ENCODE measurements around the gene SCYGR3. TPM values are rescaled to one million over a fixed set of nuclear protein-coding genes. Genes with fewer than 3 reads are reported as not detected.
A peak's percentile ranks its signal among the peaks of the same experiment; 100 is the strongest.

SCYGR3 gene
- total and polyA plus RNA-seq, 3 experiments from 2014 or later = not detected

GRCh38 chr2:227642656-227643055, 28.0 kb upstream of the SCYGR3 start:
- Histone ChIP-seq H3K27me3 (ENCODE audit: insufficient read depth, low read length, poor library complexity, severe bottlenecking) (no peaks in the 10 kb centered on the region), H3K4me1 (ENCODE audit: insufficient read depth, low read length) (no peaks in the 10 kb centered on the region), H3K27ac (ENCODE audit: low read depth, low read length) (no peak overlapping the region), H3K4me3 (ENCODE audit: low read length) (no peak overlapping the region), H3K9me3 (ENCODE audit: low read length) (no peaks in the 10 kb centered on the region), H3K36me3 (ENCODE audit: insufficient read depth, low read length) (no peaks in the 10 kb centered on the region)
- H3K36me3 Mint-ChIP-seq = no peaks in the 10 kb centered on the region
- no peak overlapping the region for H3K4me3 Mint-ChIP-seq
- DNase-seq = no peak
- H3K9me3 Mint-ChIP-seq = no peaks in the 10 kb centered on the region
- H3K27me3 Mint-ChIP-seq = peaks cover 0 to 12% of the 10 kb centered on the region in 2 donors
- no peaks in the 10 kb centered on the region for H3K4me1 Mint-ChIP-seq
- H3K27ac Mint-ChIP-seq = no peak overlapping the region
- CTCF ChIA-PET = no interaction called here
- POLR2A ChIA-PET = no interaction called here

DNA sequence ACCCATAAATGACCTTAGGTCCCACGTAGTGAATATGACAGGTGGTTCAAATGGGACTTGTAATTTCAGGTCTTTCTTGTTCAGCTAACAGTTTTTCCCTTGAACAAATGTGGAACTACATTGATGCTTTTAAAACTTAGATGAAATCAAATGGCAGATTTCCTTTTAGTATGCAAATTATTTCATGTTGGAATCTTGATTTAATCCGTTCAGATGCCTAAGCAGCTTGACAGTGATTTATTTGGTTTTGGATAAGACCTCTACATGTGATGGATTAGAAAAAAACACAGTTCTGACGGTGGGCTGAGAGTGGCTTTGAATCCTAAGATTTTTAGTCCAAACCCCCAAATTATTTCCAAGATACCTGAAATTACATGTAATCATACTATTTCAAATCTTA, 19.6 kb upstream of the SCYGR3 start:
- no peak overlapping the region for H3K4me3 Mint-ChIP-seq
- no peaks in the 10 kb centered on the region for H3K9me3 Mint-ChIP-seq
- Histone ChIP-seq H3K4me1 (ENCODE audit: insufficient read depth, low read length) (no peaks in the 10 kb centered on the region), H3K9me3 (ENCODE audit: low read length) (no peaks in the 10 kb centered on the region), H3K36me3 (ENCODE audit: insufficient read depth, low read length) (no peaks in the 10 kb centered on the region), H3K27me3 (ENCODE audit: insufficient read depth, low read length, poor library complexity, severe bottlenecking) (no peaks in the 10 kb centered on the region), H3K4me3 (ENCODE audit: low read length) (no peak overlapping the region), H3K27ac (ENCODE audit: low read depth, low read length) (no peak overlapping the region)
- ChIA-PET POLR2A (no interaction called here), CTCF (no interaction called here)
- H3K27me3 Mint-ChIP-seq = peaks cover 5 to 33% of the 10 kb centered on the region in 2 donors
- no peak for DNase-seq
- no peaks in the 10 kb centered on the region for H3K4me1 Mint-ChIP-seq
- H3K36me3 Mint-ChIP-seq = no peaks in the 10 kb centered on the region
- H3K27ac Mint-ChIP-seq = no peak overlapping the region

GRCh38 chr2:227632827-227633226, 18.2 kb upstream of the SCYGR3 start:
- CTCF ChIA-PET = no interaction called here
- H3K9me3 Mint-ChIP-seq = no peaks in the 10 kb centered on the region

DNA sequence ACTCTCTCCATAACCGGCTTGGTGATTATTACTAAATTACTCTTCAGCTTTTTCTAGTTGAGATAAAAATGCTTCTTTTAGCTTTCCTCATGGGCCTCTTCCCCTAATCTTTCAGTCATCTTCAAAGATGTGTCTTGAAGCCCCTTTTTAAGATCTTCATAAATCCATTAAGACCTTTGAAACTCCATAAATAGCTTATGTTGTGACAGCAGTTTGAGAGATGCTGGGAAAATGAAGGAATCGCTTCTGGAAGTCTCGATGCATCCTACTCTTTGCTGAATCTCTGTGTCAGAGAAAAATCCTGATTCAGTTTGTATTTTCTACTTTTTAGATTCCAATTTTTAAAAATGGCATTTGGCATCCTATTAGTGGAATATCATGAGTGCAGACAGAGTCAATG, 15.7 kb upstream of the SCYGR3 start:
- Mint-ChIP-seq H3K27ac (no peak overlapping the region), H3K27me3 (peaks cover 3 to 41% of the 10 kb centered on the region in 2 donors), H3K9me3 (no peaks in the 10 kb centered on the region), H3K4me1 (no peaks in the 10 kb centered on the region), H3K36me3 (no peaks in the 10 kb centered on the region), H3K4me3 (no peak overlapping the region)
- H3K4me1 ChIP-seq (ENCODE audit: insufficient read depth, low read length) = no peaks in the 10 kb centered on the region
- H3K4me3 ChIP-seq (ENCODE audit: low read length) = no peak overlapping the region
- H3K27ac ChIP-seq (ENCODE audit: low read depth, low read length) = no peak overlapping the region
- no peaks in the 10 kb centered on the region for H3K9me3 ChIP-seq (ENCODE audit: low read length)
- CTCF ChIA-PET = no interaction called here
- no peaks in the 10 kb centered on the region for H3K27me3 ChIP-seq (ENCODE audit: insufficient read depth, low read length, poor library complexity, severe bottlenecking)
- H3K36me3 ChIP-seq (ENCODE audit: insufficient read depth, low read length) = no peaks in the 10 kb centered on the region
- DNase-seq = no peak
- POLR2A ChIA-PET = no interaction called here

More at GRCh38 chr2:227632827-227633226, 18.2 kb upstream of the SCYGR3 start:
- no peak for DNase-seq
- Histone ChIP-seq H3K4me1 (ENCODE audit: insufficient read depth, low read length) (no peaks in the 10 kb centered on the region), H3K4me3 (ENCODE audit: low read length) (no peak overlapping the region), H3K36me3 (ENCODE audit: insufficient read depth, low read length) (no peaks in the 10 kb centered on the region), H3K27ac (ENCODE audit: low read depth, low read length) (no peak overlapping the region), H3K9me3 (ENCODE audit: low read length) (no peaks in the 10 kb centered on the region), H3K27me3 (ENCODE audit: insufficient read depth, low read length, poor library complexity, severe bottlenecking) (no peaks in the 10 kb centered on the region)
- POLR2A ChIA-PET = no interaction called here
- no peak overlapping the region for H3K27ac Mint-ChIP-seq
- H3K36me3 Mint-ChIP-seq = no peaks in the 10 kb centered on the region
- H3K27me3 Mint-ChIP-seq = peaks cover 5 to 41% of the 10 kb centered on the region in 2 donors
- no peaks in the 10 kb centered on the region for H3K4me1 Mint-ChIP-seq
- no peak overlapping the region for H3K4me3 Mint-ChIP-seq

DNA sequence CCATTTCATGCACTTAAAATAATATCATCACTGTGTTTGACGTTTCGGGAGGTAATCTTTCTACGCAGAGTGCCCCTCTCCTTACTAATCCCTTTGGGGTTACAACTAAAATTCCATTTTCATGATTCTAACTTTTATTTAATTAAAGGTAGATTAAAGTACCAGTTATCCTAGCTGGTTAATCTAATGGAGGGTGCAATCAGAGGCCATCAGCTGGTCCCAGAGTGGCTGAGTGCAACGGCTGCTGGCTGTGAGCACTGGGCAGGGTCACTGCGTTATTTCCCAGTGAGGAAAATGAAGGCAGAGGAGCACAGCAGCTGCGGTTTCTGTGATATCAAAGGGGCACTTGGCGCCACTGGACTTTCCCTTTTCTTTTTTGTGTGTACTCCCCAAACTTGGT, 14.8 kb upstream of the SCYGR3 start:
- Mint-ChIP-seq H3K27me3 (peaks cover 3 to 39% of the 10 kb centered on the region in 2 donors), H3K4me1 (no peaks in the 10 kb centered on the region), H3K9me3 (no peaks in the 10 kb centered on the region), H3K27ac (no peak overlapping the region), H3K4me3 (no peak overlapping the region), H3K36me3 (no peaks in the 10 kb centered on the region)
- no peaks in the 10 kb centered on the region for H3K27me3 ChIP-seq (ENCODE audit: insufficient read depth, low read length, poor library complexity, severe bottlenecking)
- H3K4me3 ChIP-seq (ENCODE audit: low read length) = no peak overlapping the region
- H3K9me3 ChIP-seq (ENCODE audit: low read length) = no peaks in the 10 kb centered on the region
- H3K36me3 ChIP-seq (ENCODE audit: insufficient read depth, low read length) = no peaks in the 10 kb centered on the region
- ChIA-PET CTCF (no interaction called here), POLR2A (no interaction called here)
- no peak overlapping the region for H3K27ac ChIP-seq (ENCODE audit: low read depth, low read length)
- H3K4me1 ChIP-seq (ENCODE audit: insufficient read depth, low read length) = no peaks in the 10 kb centered on the region
- no peak for DNase-seq

- H3K36me3 ChIP-seq (ENCODE audit: insufficient read depth, low read length) = no peaks in the 10 kb centered on the region
- H3K9me3 ChIP-seq (ENCODE audit: low read length) = no peaks in the 10 kb centered on the region
- H3K36me3 Mint-ChIP-seq = no peaks in the 10 kb centered on the region
- H3K27ac Mint-ChIP-seq = no peak overlapping the region
- no peaks in the 10 kb centered on the region for H3K27me3 ChIP-seq (ENCODE audit: insufficient read depth, low read length, poor library complexity, severe bottlenecking)
- DNase-seq = no peak
- no peaks in the 10 kb centered on the region for H3K4me1 Mint-ChIP-seq
- no peak overlapping the region for H3K4me3 ChIP-seq (ENCODE audit: low read length)
- ChIA-PET CTCF (no interaction called here), POLR2A (no interaction called here)
- no peaks in the 10 kb centered on the region for H3K9me3 Mint-ChIP-seq
- no peak overlapping the region for H3K27ac ChIP-seq (ENCODE audit: low read depth, low read length)
- peak overlapping the region in 1 of 7 donors; percentile 65 for H3K4me3 Mint-ChIP-seq
- H3K27me3 Mint-ChIP-seq = peaks cover 3 to 32% of the 10 kb centered on the region in 2 donors
- H3K4me1 ChIP-seq (ENCODE audit: insufficient read depth, low read length) = no peaks in the 10 kb centered on the region
Measured at GRCh38 chr2:227627769-227628168, 13.1 kb upstream of the SCYGR3 start.

- H3K36me3 Mint-ChIP-seq = no peaks in the 10 kb centered on the region
- POLR2A ChIA-PET = no interaction called here
- CTCF ChIA-PET = no interaction called here
- no peak overlapping the region for H3K4me3 ChIP-seq (ENCODE audit: low read length)
- H3K4me1 Mint-ChIP-seq = no peaks in the 10 kb centered on the region
- H3K9me3 ChIP-seq (ENCODE audit: low read length) = no peaks in the 10 kb centered on the region
- no peaks in the 10 kb centered on the region for H3K9me3 Mint-ChIP-seq
- no peak overlapping the region for H3K4me3 Mint-ChIP-seq
- H3K27ac ChIP-seq (ENCODE audit: low read depth, low read length) = no peak overlapping the region
- no peaks in the 10 kb centered on the region for H3K27me3 ChIP-seq (ENCODE audit: insufficient read depth, low read length, poor library complexity, severe bottlenecking)
- no peak overlapping the region for H3K27ac Mint-ChIP-seq
- H3K36me3 ChIP-seq (ENCODE audit: insufficient read depth, low read length) = no peaks in the 10 kb centered on the region
- H3K27me3 Mint-ChIP-seq = peaks cover 3 to 29% of the 10 kb centered on the region in 2 donors
- DNase-seq = no peak
- H3K4me1 ChIP-seq (ENCODE audit: insufficient read depth, low read length) = no peaks in the 10 kb centered on the region
Measured at GRCh38 chr2:227626580-227627151, 12.0 kb upstream of the SCYGR3 start.

DNA sequence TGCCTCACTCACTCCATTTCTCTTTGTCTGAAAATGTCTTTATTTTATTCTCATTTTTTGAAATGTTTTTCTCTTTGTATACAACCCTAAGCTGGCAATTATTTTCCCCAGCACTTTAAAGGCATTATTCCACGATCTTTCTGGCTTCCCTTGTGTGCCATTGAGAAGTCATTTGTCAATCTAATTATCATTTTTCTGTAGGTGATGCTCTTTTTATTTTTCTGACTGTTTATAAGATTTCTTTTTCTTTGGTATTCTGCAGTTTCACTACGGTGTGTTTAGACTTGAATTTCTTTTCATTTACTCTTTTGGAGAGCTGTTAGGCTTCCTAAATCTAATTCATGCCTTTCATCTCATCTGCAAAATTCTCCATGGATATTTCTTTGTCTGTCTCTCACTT, 10.8 kb upstream of the SCYGR3 start:
- Mint-ChIP-seq H3K9me3 (no peaks in the 10 kb centered on the region), H3K4me3 (no peak overlapping the region), H3K27ac (no peak overlapping the region), H3K27me3 (peaks cover 0 to 17% of the 10 kb centered on the region in 2 donors), H3K4me1 (no peaks in the 10 kb centered on the region), H3K36me3 (no peaks in the 10 kb centered on the region)
- Histone ChIP-seq H3K4me3 (ENCODE audit: low read length) (no peak overlapping the region), H3K4me1 (ENCODE audit: insufficient read depth, low read length) (no peaks in the 10 kb centered on the region), H3K27me3 (ENCODE audit: insufficient read depth, low read length, poor library complexity, severe bottlenecking) (no peaks in the 10 kb centered on the region), H3K9me3 (ENCODE audit: low read length) (no peaks in the 10 kb centered on the region), H3K36me3 (ENCODE audit: insufficient read depth, low read length) (no peaks in the 10 kb centered on the region), H3K27ac (ENCODE audit: low read depth, low read length) (no peak overlapping the region)
- CTCF ChIA-PET = no interaction called here
- POLR2A ChIA-PET = no interaction called here
- no peak for DNase-seq

DNA sequence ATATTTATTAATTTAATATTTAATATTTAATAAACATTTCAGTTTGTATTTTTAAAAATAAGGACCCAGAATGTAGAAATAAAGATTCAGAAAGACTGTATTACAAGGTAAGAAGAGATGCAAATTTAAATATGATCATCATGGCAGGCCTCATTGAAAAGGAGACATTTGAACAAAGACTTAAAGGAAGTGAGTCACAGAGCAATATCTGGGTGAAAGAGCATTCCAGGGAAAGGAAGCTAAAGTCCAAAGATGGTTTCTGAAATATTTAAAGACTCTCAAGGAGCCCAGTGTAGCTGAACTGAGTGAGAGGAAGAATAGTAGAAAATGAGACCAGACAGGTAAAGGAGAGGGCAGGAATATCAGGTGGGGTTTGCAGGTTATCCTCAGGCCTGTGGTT, 8.6 kb upstream of the SCYGR3 start:
- Mint-ChIP-seq H3K27me3 (peaks cover 6 to 8% of the 10 kb centered on the region in 2 donors), H3K4me1 (no peaks in the 10 kb centered on the region), H3K36me3 (no peaks in the 10 kb centered on the region), H3K9me3 (no peaks in the 10 kb centered on the region), H3K4me3 (no peak overlapping the region), H3K27ac (no peak overlapping the region)
- no peak for DNase-seq
- CTCF ChIA-PET = no interaction called here
- H3K4me3 ChIP-seq (ENCODE audit: low read length) = no peak overlapping the region
- no peaks in the 10 kb centered on the region for H3K36me3 ChIP-seq (ENCODE audit: insufficient read depth, low read length)
- no peaks in the 10 kb centered on the region for H3K4me1 ChIP-seq (ENCODE audit: insufficient read depth, low read length)
- H3K27ac ChIP-seq (ENCODE audit: low read depth, low read length) = no peak overlapping the region
- no peaks in the 10 kb centered on the region for H3K9me3 ChIP-seq (ENCODE audit: low read length)
- H3K27me3 ChIP-seq (ENCODE audit: insufficient read depth, low read length, poor library complexity, severe bottlenecking) = no peaks in the 10 kb centered on the region
- POLR2A ChIA-PET = no interaction called here

All from CD8-positive, alpha-beta memory T cell (primary cell).